ENCODE results near the gene ZBTB7A. TPM values are rescaled to one million over a fixed set of nuclear protein-coding genes. Genes with fewer than 3 reads are reported as not detected.

The ZBTB7A gene
- total RNA-seq (2014; rRNA removed; shearing (Covaris generic); ENCODE audit: low replicate concordance) = 7.2 and 29.3 TPM in 2 replicates

GRCh38 chr19:4066682-4067395, at the start of gene ZBTB7A:
Gene ZBTB7A, minus strand, starts transcription at chr19:4066899. Its CDS starts 11,667 bp downstream, at chr19:4055232.
- peak within 1 kb of the TSS; percentile 71; the same call in 1 of the 2 replicates for H2AFZ ChIP-seq (ENCODE audit: low read length)
- H3K9ac ChIP-seq (ENCODE audit: low read length) = peak within 1 kb of the TSS; percentile 98
- peak within 1 kb of the TSS; percentile 77 for H3K27ac ChIP-seq (ENCODE audit: low read length)
- peaks cover 31% of the 10 kb centered on the region for H4K20me1 ChIP-seq (ENCODE audit: insufficient read depth, low read depth, low read length)
- H3K9me3 ChIP-seq (ENCODE audit: low read length) = no peaks in the 10 kb centered on the region
- H3K4me1 ChIP-seq (ENCODE audit: low read length) = peaks cover 33% of the 10 kb centered on the region
- peak; percentile 89 for DNase-seq
- no peaks in the 10 kb centered on the region for H3K9me2 ChIP-seq (replicated peaks; ENCODE audit: insufficient read depth, low read length)
- peaks cover 33% of the 10 kb centered on the region for H3K79me2 ChIP-seq (ENCODE audit: low read length)
- peak within 1 kb of the TSS; percentile 89 for H3K4me3 ChIP-seq (ENCODE audit: low read length)
- H3K27me3 ChIP-seq (ENCODE audit: low read length) = no peaks in the 10 kb centered on the region
- peak within 1 kb of the TSS; percentile 83 for H3K4me2 ChIP-seq (ENCODE audit: low read depth, low read length, poor library complexity, severe bottlenecking)
- H3K36me3 ChIP-seq (ENCODE audit: insufficient read depth, low read length) = no peaks in the 10 kb centered on the region

DNA sequence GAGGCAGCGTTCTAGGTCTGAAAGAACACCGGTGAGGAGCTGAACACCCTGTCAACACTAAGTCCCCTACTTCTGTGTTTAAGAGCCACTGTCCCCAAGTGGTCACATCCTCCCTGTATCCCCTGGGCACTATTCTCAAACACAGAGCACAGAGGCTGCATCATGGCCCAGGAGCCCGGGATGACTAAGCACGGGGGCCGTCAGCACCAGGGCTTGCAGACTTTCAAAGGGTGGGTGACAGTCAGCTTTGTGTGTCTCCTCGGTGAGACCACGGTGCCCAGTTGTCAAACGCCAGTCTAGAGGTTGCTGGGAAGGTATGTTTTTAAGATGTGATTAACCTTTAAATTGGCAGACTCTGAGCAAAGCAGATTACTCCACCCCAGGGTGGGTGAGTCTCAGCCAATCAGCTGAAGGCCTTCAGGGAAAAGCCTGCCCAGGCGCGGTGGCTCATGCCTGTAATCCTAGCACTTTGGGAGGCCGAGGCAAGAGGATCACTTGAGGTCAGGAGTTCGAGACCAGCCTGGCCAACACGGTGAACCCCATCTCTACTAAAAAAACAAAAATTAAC, 49.2 kb upstream of the ZBTB7A start:
- Histone ChIP-seq H4K20me1 (ENCODE audit: insufficient read depth, low read depth, low read length) (peaks cover 25% of the 10 kb centered on the region), H3K27me3 (ENCODE audit: low read length) (no peaks in the 10 kb centered on the region), H2AFZ (ENCODE audit: low read length) (no peak overlapping the region), H3K27ac (ENCODE audit: low read length) (peak overlapping the region; percentile 63), H3K4me2 (ENCODE audit: low read depth, low read length, poor library complexity, severe bottlenecking) (peak overlapping the region; percentile 52), H3K4me1 (ENCODE audit: low read length) (peaks cover 22% of the 10 kb centered on the region), H3K79me2 (ENCODE audit: low read length) (peaks cover 29% of the 10 kb centered on the region), H3K9me2 (replicated peaks; ENCODE audit: insufficient read depth, low read length) (no peaks in the 10 kb centered on the region), H3K4me3 (ENCODE audit: low read length) (peak overlapping the region; percentile 30; the same call in 1 of the 2 replicates), H3K36me3 (ENCODE audit: insufficient read depth, low read length) (peaks cover 9% of the 10 kb centered on the region), H3K9me3 (ENCODE audit: low read length) (no peaks in the 10 kb centered on the region), H3K9ac (ENCODE audit: low read length) (peak overlapping the region; percentile 44)
- DNase-seq = no peak

DNA sequence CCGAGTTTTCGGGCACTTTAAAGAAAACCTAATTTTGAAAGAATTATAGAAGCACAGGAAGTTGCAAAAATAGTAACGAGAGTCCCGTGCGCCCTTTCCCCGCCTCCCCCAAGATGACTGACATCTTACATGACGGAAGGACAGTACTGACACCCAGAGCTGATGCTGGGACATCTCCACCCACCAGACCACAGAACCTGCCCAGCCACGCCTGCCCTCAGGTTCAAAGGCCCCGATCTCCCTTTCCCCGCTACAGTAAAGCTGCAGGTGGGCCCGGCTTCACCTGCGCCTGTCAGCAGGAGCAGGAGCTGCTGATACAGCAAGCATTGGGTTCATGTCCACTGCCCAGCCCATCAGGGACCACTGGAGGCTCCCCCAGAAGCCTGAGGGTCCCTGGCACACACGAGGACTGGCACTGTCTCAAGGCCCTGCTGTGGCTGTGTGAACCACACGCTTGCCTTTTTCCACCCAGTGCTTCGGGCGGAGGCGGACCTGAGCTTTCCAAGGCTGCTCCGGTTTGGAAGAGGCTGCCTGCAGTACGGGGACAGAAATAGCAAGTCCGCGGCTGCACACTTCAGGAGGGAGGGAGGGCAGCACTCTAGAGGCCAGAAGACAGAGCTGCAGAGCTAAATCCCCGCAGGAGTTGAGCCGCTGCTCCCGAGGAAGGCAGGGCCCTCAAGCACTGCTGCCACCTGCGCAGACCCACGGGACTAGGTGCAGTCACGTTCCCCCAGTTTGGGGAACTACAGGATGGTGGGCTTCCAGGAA, 48.5 kb upstream of the ZBTB7A start:
- H3K9ac ChIP-seq (ENCODE audit: low read length) = peak overlapping the region; percentile 44

GRCh38 chr19:4114181-4114580, 47.5 kb upstream of the ZBTB7A start:
- Histone ChIP-seq H3K27ac (ENCODE audit: low read length) (no peak overlapping the region), H3K79me2 (ENCODE audit: low read length) (peaks cover 16% of the 10 kb centered on the region), H3K4me2 (ENCODE audit: low read depth, low read length, poor library complexity, severe bottlenecking) (no peak overlapping the region), H3K9ac (ENCODE audit: low read length) (no peak overlapping the region), H3K9me2 (replicated peaks; ENCODE audit: insufficient read depth, low read length) (no peaks in the 10 kb centered on the region), H2AFZ (ENCODE audit: low read length) (no peak overlapping the region), H3K4me1 (ENCODE audit: low read length) (peaks cover 22% of the 10 kb centered on the region), H3K27me3 (ENCODE audit: low read length) (no peaks in the 10 kb centered on the region), H3K36me3 (ENCODE audit: insufficient read depth, low read length) (peaks cover 15% of the 10 kb centered on the region), H3K4me3 (ENCODE audit: low read length) (no peak overlapping the region), H3K9me3 (ENCODE audit: low read length) (no peaks in the 10 kb centered on the region), H4K20me1 (ENCODE audit: insufficient read depth, low read depth, low read length) (peaks cover 13% of the 10 kb centered on the region)
- no peak for DNase-seq

More for the DNA sequence above, 48.5 kb upstream of the ZBTB7A start:
- no peaks in the 10 kb centered on the region for H3K9me3 ChIP-seq (ENCODE audit: low read length)
- H3K4me2 ChIP-seq (ENCODE audit: low read depth, low read length, poor library complexity, severe bottlenecking) = peak overlapping the region; percentile 52
- H3K27ac ChIP-seq (ENCODE audit: low read length) = peak overlapping the region; percentile 63
- H2AFZ ChIP-seq (ENCODE audit: low read length) = no peak overlapping the region
- H3K9me2 ChIP-seq (replicated peaks; ENCODE audit: insufficient read depth, low read length) = no peaks in the 10 kb centered on the region
- DNase-seq = peak; percentile 70
- H3K27me3 ChIP-seq (ENCODE audit: low read length) = no peaks in the 10 kb centered on the region
- H4K20me1 ChIP-seq (ENCODE audit: insufficient read depth, low read depth, low read length) = peaks cover 21% of the 10 kb centered on the region
- peaks cover 24% of the 10 kb centered on the region for H3K79me2 ChIP-seq (ENCODE audit: low read length)
- peaks cover 9% of the 10 kb centered on the region for H3K36me3 ChIP-seq (ENCODE audit: insufficient read depth, low read length)
- H3K4me3 ChIP-seq (ENCODE audit: low read length) = peak overlapping the region; percentile 30; the same call in 1 of the 2 replicates
- H3K4me1 ChIP-seq (ENCODE audit: low read length) = peaks cover 22% of the 10 kb centered on the region

GRCh38 chr19:4113398-4114088, 46.8 kb upstream of the ZBTB7A start:
- peaks cover 12% of the 10 kb centered on the region for H3K79me2 ChIP-seq (ENCODE audit: low read length)
- no peaks in the 10 kb centered on the region for H3K9me2 ChIP-seq (replicated peaks; ENCODE audit: insufficient read depth, low read length)
- H3K4me1 ChIP-seq (ENCODE audit: low read length) = peaks cover 22% of the 10 kb centered on the region
- H3K27me3 ChIP-seq (ENCODE audit: low read length) = no peaks in the 10 kb centered on the region
- H3K9me3 ChIP-seq (ENCODE audit: low read length) = no peaks in the 10 kb centered on the region
- H4K20me1 ChIP-seq (ENCODE audit: insufficient read depth, low read depth, low read length) = peaks cover 10% of the 10 kb centered on the region
- no peak overlapping the region for H3K9ac ChIP-seq (ENCODE audit: low read length)
- H2AFZ ChIP-seq (ENCODE audit: low read length) = no peak overlapping the region
- H3K4me3 ChIP-seq (ENCODE audit: low read length) = no peak overlapping the region
- H3K36me3 ChIP-seq (ENCODE audit: insufficient read depth, low read length) = peaks cover 21% of the 10 kb centered on the region
- no peak overlapping the region for H3K4me2 ChIP-seq (ENCODE audit: low read depth, low read length, poor library complexity, severe bottlenecking)
- DNase-seq = no peak
- no peak overlapping the region for H3K27ac ChIP-seq (ENCODE audit: low read length)

DNA sequence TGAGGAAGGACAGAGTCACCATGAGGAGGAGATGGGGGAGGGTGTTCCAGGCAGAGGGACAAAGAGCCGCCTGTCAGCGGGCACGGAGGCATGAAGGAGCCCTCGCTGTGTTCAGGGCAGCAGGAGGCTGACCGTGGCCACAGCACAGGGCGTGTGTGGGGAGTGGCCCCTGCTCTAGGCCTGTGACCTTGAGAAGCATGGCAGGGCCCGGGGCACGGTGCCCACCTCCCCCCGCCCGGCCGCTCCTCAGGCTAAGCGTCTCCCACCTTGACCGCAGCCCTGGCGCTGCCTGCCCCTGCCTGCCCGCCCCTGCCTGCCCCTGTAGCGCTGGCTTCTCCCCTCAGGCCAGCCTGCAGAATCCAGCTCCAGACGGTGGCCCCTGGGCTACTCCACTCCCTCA, 45.7 kb upstream of the ZBTB7A start:
- Histone ChIP-seq H3K9me2 (replicated peaks; ENCODE audit: insufficient read depth, low read length) (no peaks in the 10 kb centered on the region), H3K27me3 (ENCODE audit: low read length) (no peaks in the 10 kb centered on the region), H3K4me3 (ENCODE audit: low read length) (no peak overlapping the region), H3K9me3 (ENCODE audit: low read length) (no peaks in the 10 kb centered on the region), H3K27ac (ENCODE audit: low read length) (no peak overlapping the region), H2AFZ (ENCODE audit: low read length) (no peak overlapping the region), H3K79me2 (ENCODE audit: low read length) (peaks cover 7% of the 10 kb centered on the region; the same call in 1 of the 2 replicates), H4K20me1 (ENCODE audit: insufficient read depth, low read depth, low read length) (peaks cover 5% of the 10 kb centered on the region), H3K4me2 (ENCODE audit: low read depth, low read length, poor library complexity, severe bottlenecking) (no peak overlapping the region), H3K36me3 (ENCODE audit: insufficient read depth, low read length) (peaks cover 22% of the 10 kb centered on the region), H3K4me1 (ENCODE audit: low read length) (peaks cover 22% of the 10 kb centered on the region), H3K9ac (ENCODE audit: low read length) (no peak overlapping the region)
- no peak for DNase-seq

GRCh38 chr19:4109626-4109945, 42.9 kb upstream of the ZBTB7A start:
- Histone ChIP-seq H3K9me3 (ENCODE audit: low read length) (no peaks in the 10 kb centered on the region), H3K79me2 (ENCODE audit: low read length) (peaks cover 7% of the 10 kb centered on the region; the same call in 1 of the 2 replicates), H3K27ac (ENCODE audit: low read length) (no peak overlapping the region), H3K4me2 (ENCODE audit: low read depth, low read length, poor library complexity, severe bottlenecking) (no peak overlapping the region), H3K9me2 (replicated peaks; ENCODE audit: insufficient read depth, low read length) (no peaks in the 10 kb centered on the region), H4K20me1 (ENCODE audit: insufficient read depth, low read depth, low read length) (peaks cover 5% of the 10 kb centered on the region), H3K27me3 (ENCODE audit: low read length) (no peaks in the 10 kb centered on the region), H3K9ac (ENCODE audit: low read length) (no peak overlapping the region), H2AFZ (ENCODE audit: low read length) (no peak overlapping the region), H3K4me1 (ENCODE audit: low read length) (no peaks in the 10 kb centered on the region), H3K36me3 (ENCODE audit: insufficient read depth, low read length) (peaks cover 26% of the 10 kb centered on the region), H3K4me3 (ENCODE audit: low read length) (no peak overlapping the region)
- no peak for DNase-seq

All from Karpas-422 (cell line).